ENCODE data around the gene ADAM17.
"Not testable (repeated sequence)": the region's sequence is repeated elsewhere in the genome, so short reads cannot be mapped to it uniquely, and the experiment has no call there.

ADAM17 gene

GRCh38 chr2:9519250-9519649, 36.4 kb downstream of the ADAM17 start:
- no peak overlapping the region for H3K4me3 ChIP-seq
- DNase-seq (ENCODE audit: low spot score), result no peak
- TF ChIP-seq CTCF (IDR thresholded peaks at IDR 0.05), result no peak
- no peak overlapping the region for H3K27ac ChIP-seq

GRCh38 chr2:9518780-9519179, 36.9 kb downstream of the ADAM17 start:
- Histone ChIP-seq H3K27ac (no peak overlapping the region), H3K4me3 (no peak overlapping the region)
- no peak for TF ChIP-seq CTCF (IDR thresholded peaks at IDR 0.05)
- no peak for DNase-seq (ENCODE audit: low spot score)

- Histone ChIP-seq H3K27ac (no peak overlapping the region), H3K4me3 (no peak overlapping the region)
- no peak for TF ChIP-seq CTCF (IDR thresholded peaks at IDR 0.05)
- no peak for DNase-seq (ENCODE audit: low spot score)
Measured at GRCh38 chr2:9518163-9518562, 37.5 kb downstream of the ADAM17 start.

- H3K27ac ChIP-seq, result no peak overlapping the region
- no peak for TF ChIP-seq CTCF (IDR thresholded peaks at IDR 0.05)
- no peak for DNase-seq (ENCODE audit: low spot score)
- no peak overlapping the region for H3K4me3 ChIP-seq
Measured at GRCh38 chr2:9517118-9517782, 38.4 kb downstream of the ADAM17 start.

- not testable (repeated sequence) for H3K4me3 ChIP-seq; DNase-seq (ENCODE audit: low spot score); H3K27ac ChIP-seq
Measured at GRCh38 chr2:9513946-9514345, 41.7 kb downstream of the ADAM17 start.

- Histone ChIP-seq H3K27ac (no peak overlapping the region), H3K4me3 (no peak overlapping the region)
- DNase-seq (ENCODE audit: low spot score), result no peak
- TF ChIP-seq CTCF (IDR thresholded peaks at IDR 0.05), result no peak
Measured at GRCh38 chr2:9508931-9509330, 46.7 kb downstream of the ADAM17 start.

- no peak overlapping the region for H3K4me3 ChIP-seq
- TF ChIP-seq CTCF (IDR thresholded peaks at IDR 0.05), result no peak
- H3K27ac ChIP-seq, result peak overlapping the region; percentile 17 to 76
- no peak for DNase-seq (ENCODE audit: low spot score)
Measured at GRCh38 chr2:9498210-9498609, 57.4 kb downstream of the ADAM17 start.

Data from coronary artery (tissue), 2 donors.